SK-N-MC (cell line): Measurements from ENCODE around the gene TBL1X.

Experiments used
- EZH2 ChIP-seq: fragments of 200-600 bp; sonication (generic); IDR thresholded peaks from one replicate; pipeline ENCODE4 v1.6.1; 2017; ENCODE audit warnings: antibody characterized with exemption
- FOXP2 ChIP-seq: optimal IDR thresholded peaks from 2 replicates; pipeline ENCODE3; 2011; ENCODE audit warnings: mild to moderate bottlenecking, moderate library complexity; ENCODE audit not compliant: insufficient read depth; ENCODE audit errors: extremely low read length, control extremely low read depth
- POLR2AphosphoS5 ChIP-seq: IDR thresholded peaks from 2 replicates; pipeline ENCODE4 v1.6.1; 2012; ENCODE audit warnings: mild to moderate bottlenecking, low read depth, low read length, borderline replicate concordance

DNA sequence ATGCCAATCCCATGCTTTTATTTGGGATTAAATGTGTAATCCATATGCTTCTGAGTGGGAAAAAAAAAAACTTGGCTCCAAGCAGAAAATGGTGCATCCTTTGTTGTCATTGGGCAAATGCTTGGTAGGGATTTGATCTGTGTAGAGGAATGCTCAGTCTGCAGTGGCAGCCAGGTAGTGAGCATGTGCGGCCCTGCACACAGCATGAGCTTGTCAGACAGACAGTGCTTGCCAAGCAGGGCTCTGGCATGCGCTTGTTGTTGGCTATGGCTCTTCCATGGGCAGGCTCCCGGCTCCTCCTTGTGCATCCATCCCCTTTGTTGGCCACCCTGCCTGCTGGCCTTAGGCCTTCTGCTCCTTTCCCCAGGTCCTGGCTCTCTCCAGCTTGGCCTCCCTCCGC is 170.5 kb downstream of the TBL1X start:
- TF ChIP-seq POLR2AphosphoS5 (no peak), EZH2 (no peak), FOXP2 (no peak)
